Dedifferentiated amniotic fluid mesenchymal stem cell (primary cell): Measurements from ENCODE around the gene PRSS50.

Experiments
- DNase-seq: peaks from one replicate; pipeline ENCODE4 v3.0.0-alpha.2; 2016; ENCODE audit errors: extremely low spot score

PRSS50 gene

GRCh38 chr3:46725621-46726314 lies 8.1 kb upstream of the PRSS50 start:
- peak; percentile 15 for DNase-seq

- no peak for DNase-seq
Observed at GRCh38 chr3:46724424-46724823, 6.8 kb upstream of the PRSS50 start.

DNA sequence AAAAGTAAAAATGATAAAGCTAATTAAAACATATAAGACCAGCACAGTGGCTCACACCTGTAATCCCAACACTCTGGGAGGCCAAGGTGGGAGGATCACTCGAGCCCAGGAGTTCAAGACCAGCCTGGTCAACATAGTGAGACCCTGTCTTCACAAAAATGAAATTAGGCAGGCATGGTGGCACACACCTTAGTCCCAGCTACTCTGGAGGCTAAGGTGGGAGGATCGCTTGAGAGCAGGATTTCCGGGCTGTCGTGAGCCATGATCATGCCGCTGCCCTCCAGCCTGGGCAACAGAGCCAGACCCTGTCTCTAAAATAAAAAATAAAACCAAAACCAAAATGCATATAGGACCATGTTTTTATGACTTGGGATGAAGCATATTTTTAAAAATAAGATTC lies 4.8 kb upstream of the PRSS50 start:
- DNase-seq, result no peak

GRCh38 chr3:46721009-46721408 lies 3.3 kb upstream of the PRSS50 start:
- no peak for DNase-seq

DNA sequence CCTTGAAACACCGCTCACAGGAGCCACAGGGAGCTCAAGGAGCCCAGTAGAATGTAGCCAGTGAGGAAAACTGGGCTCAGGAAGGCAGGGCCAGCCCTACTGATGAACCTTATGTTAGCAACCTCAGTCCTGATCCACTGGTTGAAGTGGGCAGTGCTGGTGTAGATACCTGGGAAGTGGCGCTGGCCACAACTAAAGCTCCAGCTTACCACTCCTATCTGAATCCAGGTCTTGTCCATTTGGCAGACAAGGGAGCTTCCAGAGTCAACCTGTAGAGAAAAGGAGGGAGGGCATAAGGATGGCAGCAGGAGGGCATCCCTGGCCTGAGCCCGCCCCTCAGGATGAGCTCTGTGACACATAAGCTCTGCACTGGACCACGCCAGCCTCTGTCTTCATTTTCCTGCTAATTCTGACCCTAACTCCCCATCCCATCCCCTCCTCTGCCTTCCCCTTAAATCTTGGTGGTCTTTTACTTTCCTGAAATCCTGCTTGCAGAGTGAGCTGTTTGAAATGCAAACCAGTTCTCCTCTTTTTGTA lies 2.1 kb upstream of the PRSS50 start:
- no peak for DNase-seq

GRCh38 chr3:46719044-46719565 lies 1.4 kb upstream of the PRSS50 start:
- DNase-seq, result no peak

GRCh38 chr3:46716461-46717441 lies 918 bp downstream of the PRSS50 start:
- DNase-seq, result no peak

DNA sequence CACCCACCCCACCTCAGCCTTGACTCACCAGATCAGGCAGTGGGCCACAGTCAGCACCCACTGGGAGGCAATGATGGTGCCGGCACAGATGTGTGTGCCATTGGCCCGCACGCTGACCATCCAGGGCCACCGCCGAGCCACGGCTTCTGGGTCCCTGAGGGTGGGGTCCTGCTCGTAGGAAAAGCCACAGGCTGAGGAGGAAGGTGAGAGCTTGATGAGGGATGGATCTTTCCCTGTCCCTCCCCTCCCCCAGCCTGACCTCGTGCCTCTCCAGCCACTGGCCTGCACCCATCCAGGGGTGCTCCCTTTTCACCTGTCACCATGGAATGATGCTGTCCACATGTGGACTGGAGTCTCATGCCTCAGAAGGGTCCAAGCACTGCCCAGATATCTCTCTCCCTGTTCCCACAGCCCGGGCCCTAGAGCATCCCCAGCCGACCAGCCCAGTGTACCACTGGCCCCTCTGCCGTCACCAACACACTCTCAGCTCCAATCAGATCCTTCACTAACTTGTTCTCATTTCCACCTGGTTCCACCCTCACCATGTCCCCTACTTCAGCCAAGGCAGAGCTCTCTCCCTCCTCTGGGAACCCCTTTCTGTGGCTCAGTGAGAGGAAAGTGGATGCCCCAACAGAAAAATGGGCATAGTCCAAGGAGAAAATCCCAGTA lies 2.0 kb downstream of the PRSS50 start:
- DNase-seq, result no peak

GRCh38 chr3:46714728-46715506 lies 2.8 kb downstream of the PRSS50 start:
- DNase-seq, result no peak

DNA sequence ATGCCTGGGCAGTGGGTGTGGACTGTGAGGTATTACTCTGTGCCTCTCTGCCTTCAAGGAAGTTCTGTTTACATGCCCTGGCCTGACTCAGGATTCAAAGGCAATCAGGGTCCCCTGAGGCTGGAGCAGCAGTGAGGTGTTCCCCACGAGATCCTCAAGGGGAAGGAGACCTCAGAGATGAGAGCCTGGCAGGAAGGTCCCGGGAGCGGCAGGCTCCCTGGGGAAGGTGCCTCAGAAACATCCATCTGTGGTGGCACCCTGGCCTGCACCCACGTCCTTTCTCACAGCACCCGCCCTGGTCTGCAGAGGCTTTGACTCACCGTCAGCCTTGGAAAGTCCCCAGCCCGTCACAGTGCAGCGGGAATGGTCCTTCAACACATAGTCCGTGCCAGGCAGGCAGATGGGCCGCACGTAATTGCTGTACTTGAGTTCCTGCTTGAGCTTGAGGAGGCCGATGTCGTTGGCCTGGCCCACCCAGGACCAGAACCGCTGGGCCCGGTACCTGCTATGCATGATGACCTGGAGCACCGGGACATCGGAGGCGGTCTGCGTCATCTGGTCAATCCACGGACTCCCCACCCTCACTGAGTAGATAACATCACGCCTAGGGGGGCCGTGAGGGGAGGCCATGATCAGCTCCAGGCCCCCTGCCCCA lies 3.6 kb downstream of the PRSS50 start:
- no peak for DNase-seq

DNA sequence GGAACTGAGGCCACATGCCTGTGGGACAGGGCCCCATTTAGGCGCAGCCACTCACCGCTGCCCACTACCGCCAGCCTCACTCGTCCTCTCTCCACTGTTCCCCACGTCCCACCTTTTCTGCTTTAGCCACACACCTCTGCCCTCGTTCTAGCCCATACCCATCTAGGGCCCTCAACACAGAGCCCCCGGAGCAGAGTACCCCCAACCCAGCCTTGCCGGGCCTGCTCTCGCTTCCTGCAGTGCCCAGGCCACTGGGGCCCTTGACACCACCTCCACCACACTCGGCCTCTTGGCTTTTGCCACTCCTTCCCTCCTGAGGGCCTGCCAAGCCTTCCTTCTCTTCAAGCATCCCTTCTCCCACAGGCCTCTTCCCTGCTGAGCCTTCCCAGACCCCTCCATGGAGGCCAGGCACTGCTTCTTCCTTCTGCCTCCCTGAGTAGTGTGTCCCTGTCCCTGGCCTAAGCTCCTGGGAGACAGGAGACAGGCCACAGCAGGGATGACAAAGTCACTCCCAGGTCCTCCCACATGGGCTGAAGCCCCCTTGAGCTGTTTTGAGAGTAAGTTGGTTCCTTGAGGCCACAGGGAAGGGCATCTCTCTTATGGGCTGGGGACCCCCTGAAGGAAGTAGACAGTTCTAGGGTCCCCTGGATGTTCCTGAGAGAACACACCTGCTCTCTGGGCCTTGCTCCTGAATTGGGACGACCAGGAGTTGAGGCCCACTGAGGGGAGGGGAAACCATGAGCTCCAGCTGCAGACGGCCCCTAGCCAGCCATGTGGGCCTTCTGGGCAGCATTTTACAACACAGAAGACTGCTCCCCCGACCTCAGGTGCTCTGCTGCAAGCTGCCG lies 4.4 kb downstream of the PRSS50 start:
- no peak for DNase-seq

- no peak for DNase-seq
Observed at GRCh38 chr3:46712191-46713049, 5.2 kb downstream of the PRSS50 start.

DNA sequence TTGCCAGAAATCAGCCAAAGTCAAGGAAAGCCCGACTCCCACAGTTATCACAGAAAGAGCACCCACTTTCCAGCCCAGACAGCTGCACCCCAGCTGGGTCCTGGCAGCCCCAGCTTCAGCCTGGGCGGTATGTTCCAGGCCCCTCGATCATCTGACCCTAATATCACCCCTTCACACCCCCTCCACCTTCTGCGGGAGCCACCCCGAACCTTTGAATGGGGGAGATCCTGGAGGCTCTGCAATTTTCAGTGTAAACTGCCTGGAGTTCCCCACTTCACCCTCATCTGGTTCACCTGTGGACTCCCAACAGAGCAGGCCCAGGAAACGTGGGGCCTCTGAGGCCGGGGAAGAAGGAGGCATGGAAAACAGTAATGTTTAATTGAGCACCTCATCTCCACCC lies 5.9 kb downstream of the PRSS50 start:
- DNase-seq, result no peak

DNA sequence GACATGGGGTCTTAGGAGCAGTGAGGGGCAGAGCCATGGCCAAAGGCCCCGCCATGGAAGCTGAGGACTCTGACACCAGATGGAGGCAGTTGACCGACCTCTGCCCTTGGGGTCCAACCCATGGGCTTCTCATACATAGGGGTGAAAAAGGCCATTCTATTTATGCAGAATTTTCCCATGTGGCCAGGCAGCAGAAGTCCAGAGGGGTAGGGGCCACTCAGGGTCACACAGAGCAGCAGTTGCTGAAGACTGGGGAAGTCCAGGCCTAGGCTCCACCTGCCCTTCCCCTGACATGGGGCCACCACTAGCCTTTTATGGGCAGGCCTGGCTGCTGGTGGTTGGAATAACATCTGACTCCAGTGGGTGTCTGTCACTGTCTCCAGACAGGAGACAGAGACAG lies 6.4 kb downstream of the PRSS50 start:
- DNase-seq, result no peak

DNA sequence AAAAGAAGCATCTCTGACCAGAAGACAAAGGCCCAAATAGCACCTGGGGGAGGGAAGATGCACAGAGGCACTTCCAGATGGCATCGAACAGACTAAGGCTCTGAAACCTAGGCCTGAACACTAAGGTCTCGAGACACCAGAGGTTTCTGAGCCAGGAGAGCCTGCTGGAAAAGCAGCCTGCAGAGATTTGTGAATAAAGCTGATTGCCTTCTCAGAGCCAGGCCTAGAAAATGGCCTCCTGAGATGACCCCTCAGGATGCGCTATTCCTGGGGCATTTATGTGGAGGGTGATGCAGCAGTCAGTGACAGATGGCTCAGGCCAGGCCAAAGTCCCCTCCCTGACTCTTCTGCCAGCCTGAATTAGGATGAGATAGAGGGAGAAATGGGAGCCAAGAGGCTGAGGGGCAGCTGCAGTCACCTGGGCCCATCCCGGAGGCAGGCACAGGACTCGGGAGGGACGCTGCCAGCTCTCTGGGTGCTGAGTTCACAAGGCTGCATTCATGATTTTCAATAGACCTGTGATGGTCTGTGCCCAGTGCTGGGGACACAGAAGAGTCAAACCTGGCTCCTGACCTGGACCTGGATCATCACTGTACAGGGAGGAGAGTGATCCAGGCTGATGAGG lies 6.9 kb downstream of the PRSS50 start:
- DNase-seq, result no peak

GRCh38 chr3:46710229-46710628 lies 7.4 kb downstream of the PRSS50 start:
- DNase-seq, result no peak

GRCh38 chr3:46709721-46710120 lies 7.9 kb downstream of the PRSS50 start:
- DNase-seq, result no peak

- DNase-seq, result no peak
Observed at GRCh38 chr3:46709157-46709654, 8.5 kb downstream of the PRSS50 start.
